H9 (cell line): ENCODE measurements around the gene CHST8. TPM values are rescaled to one million over a fixed set of nuclear protein-coding genes. Genes with fewer than 3 reads are reported as not detected.
A peak's percentile ranks its signal among the peaks of the same experiment; 100 is the strongest.
"Not testable (repeated sequence)": the region's sequence is repeated elsewhere in the genome, so short reads cannot be mapped to it uniquely, and the experiment has no call there.

ENCODE experiments used
- DNase-seq: peaks from one replicate; pipeline ENCODE4 v3.0.0-alpha.2; 2017
- H2AFZ ChIP-seq: one replicate; pipeline ENCODE4 v1.6.1; 2013; ENCODE audit warnings: mild to moderate bottlenecking, low read length, control low read depth, moderate library complexity
- H2AK5ac ChIP-seq: 2 replicates; pipeline ENCODE4 v1.6.1; 2013; ENCODE audit warnings: low read length, control low read depth, mixed read lengths; ENCODE audit not compliant: insufficient read length
- H2BK120ac ChIP-seq: one replicate; pipeline ENCODE4 v1.6.1; 2013; ENCODE audit warnings: low read depth, mild to moderate bottlenecking, low read length, control low read depth, inconsistent platforms; ENCODE audit not compliant: poor library complexity, severe bottlenecking
- H2BK12ac ChIP-seq: 2 replicates; pipeline ENCODE4 v1.6.1; 2013; ENCODE audit warnings: low read length, control low read depth, mixed read lengths, low read depth; ENCODE audit not compliant: insufficient read length
- H2BK15ac ChIP-seq: 2 replicates; pipeline ENCODE4 v1.6.1; 2013; ENCODE audit warnings: low read depth, low read length, control low read depth
- H2BK20ac ChIP-seq: one replicate; pipeline ENCODE4 v1.6.1; 2013; ENCODE audit warnings: low read depth, mild to moderate bottlenecking, low read length, control low read depth, inconsistent platforms; ENCODE audit not compliant: poor library complexity, severe bottlenecking
- H2BK5ac ChIP-seq: 2 replicates; pipeline ENCODE4 v1.6.1; 2013; ENCODE audit warnings: low read length, control low read depth, mixed read lengths; ENCODE audit not compliant: insufficient read length
- H3K14ac ChIP-seq: 2 replicates; pipeline ENCODE4 v1.6.1; 2013; ENCODE audit warnings: low read length, control low read depth; ENCODE audit not compliant: insufficient read depth
- H3K18ac ChIP-seq: 2 replicates; pipeline ENCODE4 v1.6.1; 2013; ENCODE audit warnings: low read depth, mild to moderate bottlenecking, mixed read lengths, low read length, control low read depth; ENCODE audit not compliant: insufficient read length
- H3K23ac ChIP-seq: 2 replicates; pipeline ENCODE4 v1.6.1; 2013; ENCODE audit warnings: low read length, control low read depth, mixed read lengths, low read depth; ENCODE audit not compliant: insufficient read length
- H3K23me2 ChIP-seq: 2 replicates; pipeline ENCODE4 v1.6.1; 2013; ENCODE audit warnings: low read depth, mild to moderate bottlenecking, mixed read lengths, low read length, control low read depth; ENCODE audit not compliant: insufficient read length, poor library complexity, severe bottlenecking
- H3K27ac ChIP-seq: 2 replicates; pipeline ENCODE4 v1.5.1; 2013; ENCODE audit warnings: low read length, control low read depth, mixed read lengths, low read depth; ENCODE audit not compliant: insufficient read length
- H3K27me3 ChIP-seq: 2 replicates; pipeline ENCODE4 v1.6.1; 2013; ENCODE audit warnings: low read length, control low read depth, inconsistent platforms; ENCODE audit not compliant: insufficient read depth
- H3K4ac ChIP-seq: 2 replicates; pipeline ENCODE4 v1.6.1; 2013; ENCODE audit warnings: low read depth, mild to moderate bottlenecking, control low read depth, inconsistent platforms, low read length, moderate library complexity
- H3K4me1 ChIP-seq: 2 replicates; pipeline ENCODE4 v1.6.1; 2013; ENCODE audit warnings: low read length, control low read depth, inconsistent platforms; ENCODE audit not compliant: insufficient read depth
- H3K4me2 ChIP-seq: 2 replicates; pipeline ENCODE4 v1.6.1; 2013; ENCODE audit warnings: low read length, control low read depth, mixed read lengths; ENCODE audit not compliant: insufficient read length, insufficient read depth
- H3K56ac ChIP-seq: 2 replicates; pipeline ENCODE4 v1.6.1; 2013; ENCODE audit warnings: low read depth, mild to moderate bottlenecking, mixed read lengths, low read length, control low read depth; ENCODE audit not compliant: insufficient read length
- H3K79me1 ChIP-seq: 2 replicates; pipeline ENCODE4 v1.6.1; 2013; ENCODE audit warnings: low read depth, mild to moderate bottlenecking, moderate library complexity, low read length, control low read depth, inconsistent platforms; ENCODE audit not compliant: insufficient read depth, poor library complexity, severe bottlenecking
- H3K79me2 ChIP-seq: 2 replicates; pipeline ENCODE4 v1.6.1; 2013; ENCODE audit warnings: low read length, control low read depth, inconsistent platforms; ENCODE audit not compliant: insufficient read depth
- H3K9ac ChIP-seq: 2 replicates; pipeline ENCODE4 v1.6.1; 2013; ENCODE audit warnings: low read length, control low read depth, mixed read lengths; ENCODE audit not compliant: insufficient read length; ENCODE audit errors: extremely low read depth
- H3K9me3 ChIP-seq: one replicate; pipeline ENCODE4 v1.6.1; 2013; ENCODE audit warnings: low read depth, low read length, inconsistent platforms; ENCODE audit not compliant: control insufficient read depth
- H3T11ph ChIP-seq: one replicate; pipeline ENCODE4 v1.6.1; 2013; ENCODE audit warnings: mild to moderate bottlenecking, low read length, control low read depth, inconsistent platforms
- H4K20me1 ChIP-seq: one replicate; pipeline ENCODE4 v1.6.1; 2013; ENCODE audit not compliant: control insufficient read depth, insufficient read length, insufficient read depth
- H4K5ac ChIP-seq: 2 replicates; pipeline ENCODE4 v1.6.1; 2013; ENCODE audit warnings: low read depth, mild to moderate bottlenecking, mixed read lengths, low read length, control low read depth; ENCODE audit not compliant: insufficient read length
- H4K8ac ChIP-seq: replicated peaks from 2 replicates; pipeline ENCODE4 v1.6.1; 2013; ENCODE audit warnings: low read length, control low read depth, mixed read lengths, low read depth; ENCODE audit not compliant: insufficient read length
- H4K91ac ChIP-seq: 2 replicates; pipeline ENCODE4 v1.6.1; 2013; ENCODE audit warnings: low read depth, mild to moderate bottlenecking, moderate library complexity, mixed read lengths, low read length, control low read depth; ENCODE audit not compliant: insufficient read length
- H3K27ac Mint-ChIP-seq, 3 experiments: 2 replicates in 2 of 3; 3 replicates in 1 of 3; pipeline ENCODE4 v1.8.0; 2020 to 2021; ENCODE audit warnings: mixed read lengths in 3 of 3, mild to moderate bottlenecking in 1 of 3, moderate library complexity in 1 of 3
- H3K27me3 Mint-ChIP-seq: 2 replicates; pipeline ENCODE4 v1.8.0; 2021; ENCODE audit warnings: low read depth, mild to moderate bottlenecking, moderate library complexity, mixed read lengths
- H3K36me3 Mint-ChIP-seq, 3 experiments: 2 replicates in 2 of 3; 3 replicates in 1 of 3; pipeline ENCODE4 v1.8.0; 2020 to 2021; ENCODE audit warnings: low read depth in 3 of 3, mixed read lengths in 3 of 3; ENCODE audit not compliant: insufficient read depth in 1 of 3
- H3K4me1 Mint-ChIP-seq, 2 experiments: 2 replicates each; pipeline ENCODE4 v1.8.0; 2020; ENCODE audit warnings: mixed read lengths in 2 of 2
- H3K4me3 Mint-ChIP-seq, 2 experiments: 2 replicates in 1 of 2; 3 replicates in 1 of 2; pipeline ENCODE4 v1.8.0; 2020 to 2021; ENCODE audit warnings: mild to moderate bottlenecking in 2 of 2, mixed read lengths in 2 of 2, moderate library complexity in 1 of 2
- H3K9me3 Mint-ChIP-seq, 2 experiments: 2 replicates in 1 of 2; 3 replicates in 1 of 2; pipeline ENCODE4 v1.8.0; 2020; ENCODE audit warnings: mild to moderate bottlenecking in 2 of 2, mixed read lengths in 2 of 2, moderate library complexity in 1 of 2
- CTCF ChIP-seq: fragments of 200-600 bp; sonication (generic); conservative IDR thresholded peaks from 3 replicates; pipeline ENCODE4 v1.8.0; 2021; ENCODE audit warnings: antibody characterized with exemption, mild to moderate bottlenecking
- WGBS: extraction: QIAGEN DNeasy Blood & Tissue Kit; methylation state at CpG from one replicate; pipeline ENCODE4 v1.1.7; 2013; ENCODE audit warnings: missing lambda C conversion rate, low lambda C conversion rate, mixed read lengths; ENCODE audit not compliant: insufficient read length; ENCODE audit errors: extremely low coverage; 5-methylcytosine and 5-hydroxymethylcytosine counted together
- total RNA-seq: library from RNA; stranded (reverse); gene quantifications from 2 replicates; pipeline ENCODE4 v1.2.1, GENCODE V29; 2021

The CHST8 gene
- total RNA-seq, 1 experiment from 2014 or later = 5.1 TPM

- no peak overlapping the region for H3T11ph ChIP-seq
- H2AK5ac ChIP-seq = no peak overlapping the region
- no peak overlapping the region for H3K56ac ChIP-seq
- no peak for TF ChIP-seq CTCF
- no peak overlapping the region for H3K9ac ChIP-seq
- no peak overlapping the region for H3K27ac ChIP-seq
- H3K4ac ChIP-seq = no peak overlapping the region
- peaks cover 2 to 16% (median 9%) of the 10 kb centered on the region in 3 experiments; a peak in 4 of 7 replicates for H3K36me3 Mint-ChIP-seq
- WGBS = no CpG with 5 or more reads among the region's 4 CpGs
- H3K9me3 ChIP-seq = no peaks in the 10 kb centered on the region
- H3K23me2 ChIP-seq = peaks cover 14% of the 10 kb centered on the region
- no peaks in the 10 kb centered on the region for H3K79me2 ChIP-seq
- peaks cover 13% of the 10 kb centered on the region for H3K27me3 Mint-ChIP-seq
- H4K8ac ChIP-seq = no peak overlapping the region
- H2AFZ ChIP-seq = no peak overlapping the region
- H3K9me3 Mint-ChIP-seq = no peaks in the 10 kb centered on the region
- H3K27ac Mint-ChIP-seq = no peak overlapping the region
- H2BK5ac ChIP-seq = no peak overlapping the region
- no peak overlapping the region for H3K4me3 Mint-ChIP-seq
- H3K4me1 ChIP-seq = no peaks in the 10 kb centered on the region; the same call in 1 of the 2 replicates
- no peak overlapping the region for H2BK12ac ChIP-seq
- no peak overlapping the region for H2BK20ac ChIP-seq
- H3K79me1 ChIP-seq = no peaks in the 10 kb centered on the region
- DNase-seq = no peak
- no peak overlapping the region for H3K4me2 ChIP-seq
- H2BK15ac ChIP-seq = no peak overlapping the region
- H3K4me1 Mint-ChIP-seq = peaks cover 12 to 19% of the 10 kb centered on the region in 2 experiments
- no peak overlapping the region for H4K91ac ChIP-seq
- no peaks in the 10 kb centered on the region for H4K20me1 ChIP-seq
- H3K23ac ChIP-seq = no peak overlapping the region
- H2BK120ac ChIP-seq = no peak overlapping the region
- H3K14ac ChIP-seq = no peak overlapping the region
- no peak overlapping the region for H4K5ac ChIP-seq
- H3K27me3 ChIP-seq = no peaks in the 10 kb centered on the region
- H3K18ac ChIP-seq = no peak overlapping the region
Observed at GRCh38 chr19:33818411-33818810, 196.7 kb downstream of the CHST8 start.

- Mint-ChIP-seq H3K27ac (peak overlapping the region in 1 of 3 experiments; percentile 61; a peak in 1 of 7 replicates), H3K4me1 (peaks cover 12 to 19% of the 10 kb centered on the region in 2 experiments), H3K27me3 (peaks cover 13% of the 10 kb centered on the region), H3K4me3 (peak overlapping the region; percentile 55 to 75; a peak in 4 of 5 replicates)
- H3K14ac ChIP-seq, H3K56ac ChIP-seq, H3K18ac ChIP-seq, H2BK5ac ChIP-seq, H3K4ac ChIP-seq, H3K9me3 Mint-ChIP-seq, H3K23ac ChIP-seq, H2BK120ac ChIP-seq, H4K20me1 ChIP-seq, H3K79me1 ChIP-seq, H3K36me3 Mint-ChIP-seq, H3K4me1 ChIP-seq, DNase-seq, H2BK15ac ChIP-seq, H3K9ac ChIP-seq, H4K91ac ChIP-seq, H2AFZ ChIP-seq, H2BK12ac ChIP-seq, H4K5ac ChIP-seq, H3K9me3 ChIP-seq, H3K79me2 ChIP-seq, H3T11ph ChIP-seq, H2BK20ac ChIP-seq, H4K8ac ChIP-seq, H2AK5ac ChIP-seq, H3K27me3 ChIP-seq, H3K27ac ChIP-seq: not testable (repeated sequence)
- Histone ChIP-seq H3K4me2 (peak overlapping the region; percentile 69), H3K23me2 (peaks cover 14% of the 10 kb centered on the region)
- no CpG with 5 or more reads among the region's 7 CpGs for WGBS
Observed at GRCh38 chr19:33819078-33819477, 197.3 kb downstream of the CHST8 start.
